Measurements from ENCODE around the gene PPP1R1C. TPM values are rescaled to one million over a fixed set of nuclear protein-coding genes. Genes with fewer than 3 reads are reported as not detected.

Gene PPP1R1C
- total and polyA plus RNA-seq, 2 experiments from 2014 or later: 3.5 to 18.8 TPM

GRCh38 chr2:182090486-182090885, 104.8 kb downstream of the PPP1R1C start:
- H3K27me3 Mint-ChIP-seq (ENCODE audit: insufficient read depth, low read depth, poor library complexity): no peaks in the 10 kb centered on the region
- H3K27ac ChIP-seq (ENCODE audit: low read depth): no peak overlapping the region
- H3K27ac Mint-ChIP-seq: no peak overlapping the region
- H3K4me3 Mint-ChIP-seq: no peak overlapping the region
- H3F3A ChIP-seq (replicated peaks; ENCODE audit: low read depth): no peaks in the 10 kb centered on the region
- H3K4me3 ChIP-seq: no peak overlapping the region
- no peak overlapping the region for H2AFZ ChIP-seq
- no peaks in the 10 kb centered on the region for H3K27me3 ChIP-seq (ENCODE audit: insufficient read depth)
- no peaks in the 10 kb centered on the region for H4K20me1 ChIP-seq (replicated peaks; ENCODE audit: insufficient read depth)
- H3K9me2 ChIP-seq (ENCODE audit: insufficient read depth): peaks cover 12% of the 10 kb centered on the region
- peaks cover 3% of the 10 kb centered on the region; the same call in 2 of the 3 replicates for H3K4me1 Mint-ChIP-seq
- H3K9me3 Mint-ChIP-seq: peaks cover 7% of the 10 kb centered on the region
- no peaks in the 10 kb centered on the region for H3K79me2 ChIP-seq (replicated peaks; ENCODE audit: insufficient read depth)
- H3K4me2 ChIP-seq: no peak overlapping the region
- no peaks in the 10 kb centered on the region for H3K36me3 ChIP-seq (ENCODE audit: insufficient read depth)
- TF ChIP-seq JUNB (IDR thresholded peaks at IDR 0.05; ENCODE audit: unreplicated experiment) (no peak), REST (IDR thresholded peaks at IDR 0.05; ENCODE audit: unreplicated experiment) (no peak), CREB1 (CRISPR knock-in tag; IDR thresholded peaks at IDR 0.05; ENCODE audit: low read depth) (no peak), STAT1 (IDR thresholded peaks at IDR 0.05; ENCODE audit: unreplicated experiment) (no peak), ZNF462 (CRISPR knock-in tag; IDR thresholded peaks at IDR 0.05) (no peak), ETS1 (IDR thresholded peaks at IDR 0.05) (no peak), EZH2phosphoT487 (IDR thresholded peaks at IDR 0.05; ENCODE audit: unreplicated experiment) (no peak)
- no peaks in the 10 kb centered on the region; the same call in 1 of the 2 replicates for H3K4me1 ChIP-seq (ENCODE audit: insufficient read depth)
- ATAC-seq (no peak), DNase-seq (ENCODE audit: low spot score) (no peak)
- H3K36me3 Mint-ChIP-seq (ENCODE audit: low read depth): 0 out of 3 replicates have a peak, but pooled peaks cover 3% of the 10 kb centered on the region

All from GM23338 (cell line).